MV-4-11 (cell line): ENCODE data around the gene SLIT2.

Source experiments
- DNase-seq: peaks from one replicate; lab custom pipeline; 2025; lab: John Stamatoyannopoulos, UW

The SLIT2 gene

GRCh38 chr4:20264688-20265087, 13.0 kb downstream of the SLIT2 start:
- no peak for DNase-seq

- DNase-seq, result no peak
Measured at GRCh38 chr4:20265726-20266125, 14.0 kb downstream of the SLIT2 start.

GRCh38 chr4:20266215-20267082, 14.7 kb downstream of the SLIT2 start:
- DNase-seq, result no peak

GRCh38 chr4:20268028-20268427, 16.3 kb downstream of the SLIT2 start:
- DNase-seq, result no peak

GRCh38 chr4:20269320-20269719, 17.6 kb downstream of the SLIT2 start:
- no peak for DNase-seq

- DNase-seq, result no peak
Measured at GRCh38 chr4:20271950-20272349, 20.2 kb downstream of the SLIT2 start.

- no peak for DNase-seq
Measured at GRCh38 chr4:20272411-20272872, 20.7 kb downstream of the SLIT2 start.

- DNase-seq, result no peak
Measured at GRCh38 chr4:20273793-20274192, 22.1 kb downstream of the SLIT2 start.

- no peak for DNase-seq
Measured at GRCh38 chr4:20276848-20277247, 25.1 kb downstream of the SLIT2 start.

GRCh38 chr4:20278195-20278594, 26.5 kb downstream of the SLIT2 start:
- DNase-seq, result no peak

- DNase-seq, result no peak
Measured at GRCh38 chr4:20279381-20279780, 27.7 kb downstream of the SLIT2 start.

- DNase-seq, result no peak
Measured at GRCh38 chr4:20281453-20281852, 29.7 kb downstream of the SLIT2 start.

GRCh38 chr4:20283039-20283438, 31.3 kb downstream of the SLIT2 start:
- no peak for DNase-seq

GRCh38 chr4:20284990-20285389, 33.3 kb downstream of the SLIT2 start:
- no peak for DNase-seq

GRCh38 chr4:20287246-20287645, 35.5 kb downstream of the SLIT2 start:
- DNase-seq, result no peak

- DNase-seq, result no peak
Measured at GRCh38 chr4:20288047-20288650, 36.4 kb downstream of the SLIT2 start.

- no peak for DNase-seq
Measured at GRCh38 chr4:20288846-20289512, 37.3 kb downstream of the SLIT2 start.

GRCh38 chr4:20289782-20290181, 38.1 kb downstream of the SLIT2 start:
- DNase-seq, result no peak

- DNase-seq, result no peak
Measured at GRCh38 chr4:20292739-20293138, 41.0 kb downstream of the SLIT2 start.

GRCh38 chr4:20297261-20297660, 45.6 kb downstream of the SLIT2 start:
- no peak for DNase-seq

- no peak for DNase-seq
Measured at GRCh38 chr4:20297783-20298182, 46.1 kb downstream of the SLIT2 start.

- DNase-seq, result no peak
Measured at GRCh38 chr4:20298455-20298854, 46.8 kb downstream of the SLIT2 start.

- no peak for DNase-seq
Measured at GRCh38 chr4:20298986-20299385, 47.3 kb downstream of the SLIT2 start.
